HEK293 (cell line): ENCODE results near the gene MPPE1.
"Not testable (repeated sequence)": the region's sequence is repeated elsewhere in the genome, so short reads cannot be mapped to it uniquely, and the experiment has no call there.

Experiments
- CTCF ChIA-PET: fragments of 350-600 bp; formaldehyde crosslinking; extraction: SDS; loops from one replicate; lab custom pipeline; 2021; ENCODE audit warnings: antibody characterized with exemption; lab: Yijun Ruan, JAX
- POLR2A ChIA-PET: fragments of 300-600 bp; formaldehyde crosslinking; extraction: SDS; loops from one replicate; lab custom pipeline; 2020; ENCODE audit warnings: antibody characterized with exemption, inconsistent platforms; lab: Yijun Ruan, JAX
- H3K27ac ChIP-seq: fragments of 200-500 bp; sonication (Bioruptor generic); 2 replicates; pipeline ENCODE4 v1.5.1; 2014; ENCODE audit warnings: low read depth, low read length, control low read depth, inconsistent platforms; ENCODE audit errors: extremely low read depth
- H3K36me3 ChIP-seq, 2 experiments: fragments of 200-500 bp in 1 of 2; sonication (Bioruptor generic) in 1 of 2; 1 replicate in 1 of 2; 2 replicates in 1 of 2; pipeline ENCODE4 v1.5.1; 2014 to 2017; ENCODE audit warnings: inconsistent platforms in 2 of 2, low read length in 2 of 2; ENCODE audit not compliant: control insufficient read depth in 2 of 2, insufficient read depth in 1 of 2
- H3K4me1 ChIP-seq: fragments of 200-500 bp; sonication (Bioruptor generic); 2 replicates; pipeline ENCODE4 v1.5.1; 2014; ENCODE audit warnings: mild to moderate bottlenecking, low read length, inconsistent platforms; ENCODE audit not compliant: control insufficient read depth, insufficient read depth
- H3K4me3 ChIP-seq: 2 replicates; pipeline ENCODE4 v1.5.1; 2011; ENCODE audit warnings: low read depth, mild to moderate bottlenecking, control low read depth, low read length, moderate library complexity
- H3K9me3 ChIP-seq: fragments of 200-500 bp; sonication (Bioruptor generic); 2 replicates; pipeline ENCODE4 v1.5.1; 2014; ENCODE audit warnings: low read depth, low read length, inconsistent platforms; ENCODE audit not compliant: control insufficient read depth, insufficient read depth
- HOXA7 ChIP-seq: sonication (generic); formaldehyde crosslinking; IDR thresholded peaks from 2 replicates; pipeline ENCODE4 v1.8.1; 2022; ENCODE audit warnings: missing genetic modification reagents, borderline replicate concordance
- IKZF3 ChIP-seq: fragments of 450-650 bp; IDR thresholded peaks from 2 replicates; pipeline ENCODE4 v1.5.0; 2018; ENCODE audit warnings: missing biosample characterization, mild to moderate bottlenecking, missing genetic modification characterization, moderate library complexity
- PRDM10 ChIP-seq: fragments of 450-650 bp; formaldehyde crosslinking; IDR thresholded peaks from 2 replicates; pipeline ENCODE4 v1.5.1; 2016; ENCODE audit warnings: missing biosample characterization, missing genetic modification characterization
- ZEB2 ChIP-seq: fragments of 450-650 bp; formaldehyde crosslinking; IDR thresholded peaks from 2 replicates; pipeline ENCODE4 v1.5.1; 2016; ENCODE audit warnings: missing biosample characterization, missing genetic modification characterization
- ZFHX2 ChIP-seq: fragments of 450-650 bp; formaldehyde crosslinking; conservative IDR thresholded peaks from 2 replicates; pipeline ENCODE4 v1.5.1; 2016; ENCODE audit warnings: missing biosample characterization, missing genetic modification characterization
- ZNF174 ChIP-seq: fragments of 450-650 bp; formaldehyde crosslinking; IDR thresholded peaks from 2 replicates; pipeline ENCODE4 v1.5.0; 2017; ENCODE audit warnings: missing biosample characterization, mild to moderate bottlenecking, missing genetic modification characterization
- ZNF18 ChIP-seq: fragments of 450-650 bp; formaldehyde crosslinking; IDR thresholded peaks from 2 replicates; pipeline ENCODE4 v1.5.1; 2016; ENCODE audit warnings: missing biosample characterization, missing genetic modification characterization
- ZNF184 ChIP-seq: fragments of 450-650 bp; IDR thresholded peaks from 2 replicates; pipeline ENCODE4 v1.5.1; 2018; ENCODE audit warnings: missing biosample characterization, mild to moderate bottlenecking, missing genetic modification characterization
- ZNF23 ChIP-seq: fragments of 450-650 bp; formaldehyde crosslinking; IDR thresholded peaks from 2 replicates; pipeline ENCODE4 v1.5.1; 2016; ENCODE audit warnings: missing biosample characterization, missing genetic modification characterization, borderline replicate concordance
- ZNF324 ChIP-seq: fragments of 450-650 bp; formaldehyde crosslinking; IDR thresholded peaks from 2 replicates; pipeline ENCODE4 v1.5.1; 2016; ENCODE audit warnings: missing biosample characterization, missing genetic modification characterization
- ZNF449 ChIP-seq: fragments of 450-650 bp; formaldehyde crosslinking; IDR thresholded peaks from 2 replicates; pipeline ENCODE4 v1.5.1; 2017; ENCODE audit warnings: missing biosample characterization, mild to moderate bottlenecking, missing genetic modification characterization, moderate library complexity
- ZNF48 ChIP-seq: fragments of 450-650 bp; formaldehyde crosslinking; IDR thresholded peaks from 2 replicates; pipeline ENCODE4 v1.5.1; 2016; ENCODE audit warnings: missing biosample characterization, missing genetic modification characterization
- ZNF518A ChIP-seq: fragments of 450-650 bp; formaldehyde crosslinking; conservative IDR thresholded peaks from 2 replicates; pipeline ENCODE4 v1.5.1; 2016; ENCODE audit warnings: low read depth, missing biosample characterization, missing genetic modification characterization
- ZNF555 ChIP-seq: fragments of 450-650 bp; formaldehyde crosslinking; conservative IDR thresholded peaks from 2 replicates; pipeline ENCODE4 v1.5.1; 2017; ENCODE audit warnings: missing biosample characterization, mild to moderate bottlenecking, missing genetic modification characterization, inconsistent platforms
- ZNF654 ChIP-seq: fragments of 450-650 bp; formaldehyde crosslinking; IDR thresholded peaks from 2 replicates; pipeline ENCODE4 v1.5.1; 2016; ENCODE audit warnings: low read depth, missing biosample characterization, missing genetic modification characterization
- ZSCAN16 ChIP-seq: fragments of 450-650 bp; formaldehyde crosslinking; IDR thresholded peaks from 2 replicates; pipeline ENCODE4 v1.5.1; 2016; ENCODE audit warnings: missing biosample characterization, missing genetic modification characterization

Gene MPPE1

GRCh38 chr18:11945834-11946659 is 37.9 kb upstream of the MPPE1 start:
- TF ChIP-seq ZFHX2 (tag by site-specific recombination), result peak; percentile 42
- H3K4me3 ChIP-seq, H3K4me1 ChIP-seq, H3K9me3 ChIP-seq, H3K27ac ChIP-seq, H3K36me3 ChIP-seq: not testable (repeated sequence)
- ChIA-PET POLR2A (interaction anchor here (1.4 to 1.7 kb wide), 2 partner anchors 31 to 35 kb away, joined by 4 to 10 read pairs; partner anchors contain the start of gene IMPA2), CTCF (interaction anchor here (0.6 to 2.9 kb wide), 6 partner anchors 9 to 291 kb away, joined by 3 to 25 read pairs (median 3); no protein-coding TSS in a partner anchor)

- TF ChIP-seq ZNF518A (tag by site-specific recombination), result no peak
- Histone ChIP-seq H3K4me1 (no peaks in the 10 kb centered on the region), H3K36me3 (no peaks in the 10 kb centered on the region), H3K4me3 (no peak overlapping the region), H3K27ac (no peak overlapping the region), H3K9me3 (no peaks in the 10 kb centered on the region)
- CTCF ChIA-PET, result interaction anchor here (0.7 to 2.9 kb wide), 4 partner anchors 7 to 53 kb away, joined by 3 to 25 read pairs (median 7); no protein-coding TSS in a partner anchor
- POLR2A ChIA-PET, result no interaction called here
These were observed 36.7 kb upstream of the MPPE1 start for GRCh38 chr18:11944786-11945185.

- CTCF ChIA-PET, result interaction anchor here (0.6 to 1.8 kb wide), 2 partner anchors 52 to 94 kb away, joined by 3 to 10 read pairs; no protein-coding TSS in a partner anchor
These were observed 36.1 kb upstream of the MPPE1 start for GRCh38 chr18:11944252-11944651.

More at GRCh38 chr18:11944252-11944651, 36.1 kb upstream of the MPPE1 start:
- Histone ChIP-seq H3K4me1 (no peaks in the 10 kb centered on the region), H3K9me3 (no peaks in the 10 kb centered on the region), H3K36me3 (no peaks in the 10 kb centered on the region), H3K4me3 (no peak overlapping the region), H3K27ac (no peak overlapping the region)
- POLR2A ChIA-PET, result no interaction called here
- TF ChIP-seq ZNF654 (tag by site-specific recombination) (no peak), ZSCAN16 (tag by site-specific recombination) (no peak), ZEB2 (tag by site-specific recombination) (no peak), ZNF174 (tag by site-specific recombination) (no peak), ZNF449 (tag by site-specific recombination) (no peak), ZNF555 (tag by site-specific recombination) (no peak), ZNF18 (tag by site-specific recombination) (no peak), ZNF184 (no peak), ZNF23 (tag by site-specific recombination) (no peak), HOXA7 (no peak), ZNF324 (tag by site-specific recombination) (no peak), ZNF48 (tag by site-specific recombination) (no peak), IKZF3 (tag by site-specific recombination) (no peak), PRDM10 (no peak)
